Measurements from ENCODE around the gene ARPC5. TPM values are rescaled to one million over a fixed set of nuclear protein-coding genes. Genes with fewer than 3 reads are reported as not detected.

The ARPC5 gene
- total RNA-seq, 2 experiments from 2014 or later, result 233 to 235 TPM

DNA sequence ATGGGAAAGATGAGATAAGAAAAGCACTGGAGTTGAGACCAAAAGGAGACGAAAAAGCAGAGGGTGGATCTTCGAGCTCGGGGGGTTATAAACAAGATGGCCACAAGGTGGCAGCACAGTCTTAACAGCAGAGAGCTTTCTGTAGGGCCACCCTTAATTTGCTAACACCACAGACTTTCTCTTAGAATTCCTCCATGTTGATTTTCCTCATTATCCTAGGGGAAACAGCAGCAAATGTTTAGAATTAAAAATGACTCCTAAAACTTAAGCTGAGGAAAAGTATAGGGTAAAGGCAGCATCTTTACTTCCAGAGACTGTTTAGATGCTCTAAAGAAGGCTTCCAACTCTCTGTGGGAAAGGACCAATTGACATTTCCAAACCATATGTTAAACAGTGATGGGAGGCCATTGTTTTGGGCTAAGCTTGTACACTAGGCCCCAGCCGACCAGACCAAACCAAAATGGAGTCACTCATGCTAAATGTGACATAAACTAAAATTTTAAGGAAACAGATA is 20.0 kb upstream of the ARPC5 start:
- Mint-ChIP-seq H3K4me1 (peaks cover 35% of the 10 kb centered on the region), H3K27ac (no peak overlapping the region), H3K9me3 (no peaks in the 10 kb centered on the region), H3K4me3 (no peak overlapping the region), H3K27me3 (peaks cover 5% of the 10 kb centered on the region), H3K36me3 (ENCODE audit: low read depth) (no peaks in the 10 kb centered on the region)
- DNase-seq, result peak; percentile 70
- ChIA-PET CTCF (interaction anchor here (0.7 to 6.1 kb wide), 34 partner anchors 10 to 1392 kb away, joined by 3 to 122 read pairs (median 4); partner anchors contain the start of gene ARPC5), POLR2A (interaction anchor here (0.7 to 2.6 kb wide), 2 partner anchors 260 to 396 kb away, joined by 3 to 17 read pairs; partner anchors contain the start of gene TSEN15)

DNA sequence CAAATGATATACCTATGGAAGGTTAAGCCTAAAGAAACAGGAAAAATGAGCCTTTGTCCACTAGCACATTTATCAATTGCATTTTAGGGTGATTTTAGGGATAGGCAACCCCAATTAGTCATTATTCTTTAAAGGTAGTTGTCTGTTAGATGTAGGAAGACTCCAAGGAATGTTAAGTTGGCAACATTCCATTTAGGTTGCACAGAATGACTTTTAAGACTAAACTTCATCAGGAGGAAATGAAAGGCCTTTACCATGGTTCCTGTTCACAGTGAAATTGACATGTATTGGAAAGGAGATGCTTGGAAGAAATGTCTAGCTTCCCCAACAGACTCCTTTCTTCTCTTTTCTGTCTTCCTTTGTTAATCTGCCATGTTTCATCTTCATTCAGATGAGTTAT is 19.1 kb upstream of the ARPC5 start:
- Mint-ChIP-seq H3K9me3 (no peaks in the 10 kb centered on the region), H3K36me3 (ENCODE audit: low read depth) (no peaks in the 10 kb centered on the region), H3K27ac (no peak overlapping the region), H3K4me1 (peaks cover 35% of the 10 kb centered on the region), H3K4me3 (no peak overlapping the region), H3K27me3 (peaks cover 1% of the 10 kb centered on the region)
- CTCF ChIA-PET, result interaction anchor here (0.7 to 6.1 kb wide), 20 partner anchors 9 to 570 kb away, joined by 3 to 122 read pairs (median 4); no protein-coding TSS in a partner anchor
- POLR2A ChIA-PET, result interaction anchor here (0.7 to 2.6 kb wide), 2 partner anchors 261 to 397 kb away, joined by 3 to 17 read pairs; partner anchors contain the start of gene TSEN15
- DNase-seq, result no peak

DNA sequence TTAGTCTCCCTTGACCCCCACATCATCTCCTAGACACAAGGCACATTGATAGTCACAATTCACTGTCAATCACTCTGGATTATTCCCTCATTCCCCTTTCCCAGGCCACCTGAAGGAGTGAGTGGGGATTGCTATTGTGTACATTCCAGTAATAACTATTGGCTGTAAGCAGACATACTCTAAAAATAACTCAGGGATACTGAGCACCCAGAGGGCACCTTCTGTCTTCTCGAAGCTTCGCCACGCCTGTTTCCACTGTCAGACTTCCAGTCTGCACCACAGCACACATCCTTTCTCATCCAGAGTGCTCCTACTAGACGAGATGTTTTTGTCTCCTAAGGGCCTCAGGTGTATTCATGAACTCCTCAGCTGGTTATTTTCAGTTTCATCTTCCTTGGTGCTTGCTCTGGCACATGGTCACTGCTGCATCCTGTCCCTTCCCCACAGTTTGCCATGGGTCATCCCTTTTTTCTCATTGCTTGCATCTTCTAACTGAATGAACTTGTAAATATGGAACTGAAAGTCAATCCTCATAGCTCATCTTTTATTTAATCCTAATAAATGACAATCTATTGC is 18.4 kb upstream of the ARPC5 start:
- POLR2A ChIA-PET, result interaction anchor here (2.6 kb wide), 1 partner anchor 262 kb away, joined by 17 read pairs; no protein-coding TSS in a partner anchor

DNA sequence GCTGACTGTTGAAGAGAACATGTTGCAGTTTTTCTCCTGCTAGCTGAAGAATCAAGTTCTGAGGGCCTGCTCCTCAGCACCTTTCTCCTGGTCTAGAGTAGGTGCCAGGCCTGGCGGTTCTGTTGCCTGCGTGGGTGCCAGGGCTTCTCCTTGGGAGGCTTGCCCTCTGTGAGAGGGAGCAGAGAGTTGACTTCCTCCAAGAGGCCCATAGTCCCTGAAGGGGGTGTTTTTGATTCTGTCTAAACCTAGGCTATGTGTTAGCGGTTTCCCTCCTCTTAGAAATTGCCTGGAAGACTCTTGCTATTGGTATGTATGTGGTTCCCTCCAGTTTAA is 17.8 kb upstream of the ARPC5 start:
- H3K4me3 Mint-ChIP-seq, result no peak overlapping the region

More for the DNA sequence above, 18.4 kb upstream of the ARPC5 start:
- no peaks in the 10 kb centered on the region for H3K27me3 Mint-ChIP-seq
- no peaks in the 10 kb centered on the region for H3K36me3 Mint-ChIP-seq (ENCODE audit: low read depth)
- H3K27ac Mint-ChIP-seq, result peak overlapping the region; percentile 18
- peaks cover 35% of the 10 kb centered on the region for H3K4me1 Mint-ChIP-seq
- CTCF ChIA-PET, result interaction anchor here (0.6 to 6.1 kb wide), 7 partner anchors 12 to 569 kb away, joined by 3 to 122 read pairs (median 8); no protein-coding TSS in a partner anchor
- H3K4me3 Mint-ChIP-seq, result no peak overlapping the region
- DNase-seq, result no peak
- no peaks in the 10 kb centered on the region for H3K9me3 Mint-ChIP-seq

DNA sequence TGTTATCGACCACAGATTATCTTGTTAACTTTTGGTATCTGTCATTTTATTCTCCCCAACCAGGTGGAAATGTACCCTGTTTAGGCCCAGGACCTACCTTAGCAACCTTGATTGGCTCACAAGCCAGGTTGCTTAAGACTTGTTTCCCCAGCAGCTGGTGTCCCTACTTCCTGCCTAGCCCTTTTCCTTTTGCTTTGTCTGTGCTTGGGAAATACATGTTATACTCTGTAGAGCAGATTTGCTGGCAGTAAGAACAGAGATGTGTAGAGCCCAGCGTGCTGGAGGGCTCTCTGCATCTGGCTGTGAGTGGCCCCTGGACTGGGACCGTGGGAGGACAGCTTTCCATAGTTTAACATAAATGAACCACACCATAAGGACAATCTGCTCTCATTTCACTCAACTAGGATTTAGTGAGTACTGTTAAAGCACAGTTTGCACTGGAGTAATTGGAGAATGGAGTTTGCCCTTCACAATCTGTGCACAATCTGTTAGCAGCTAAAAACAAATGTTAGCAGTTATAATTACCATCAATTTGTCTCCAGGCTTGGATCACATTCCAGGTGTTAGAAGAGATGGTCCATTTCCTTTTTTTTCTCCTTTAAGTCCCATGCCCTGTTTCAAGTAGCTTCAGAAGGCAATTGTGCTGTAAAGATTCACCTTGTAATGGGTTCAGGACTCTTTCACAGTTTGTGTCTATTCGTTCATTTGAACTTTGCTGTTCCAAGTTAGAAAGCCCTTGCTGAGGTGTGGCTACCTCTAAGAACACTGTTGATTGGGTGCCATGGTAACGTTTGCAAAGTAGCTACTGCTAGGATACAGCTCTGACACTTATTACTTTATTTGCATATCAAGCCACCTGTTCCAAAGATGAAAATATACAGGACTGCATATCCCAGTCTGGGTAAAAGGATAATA is 17.2 kb upstream of the ARPC5 start, which contains the start of gene APOBEC4:
Gene APOBEC4, minus strand, starts transcription at position 770 of the 915 bp plus-strand sequence. CDS start 4,535 bp downstream, outside the sequence.
- H3K4me3 Mint-ChIP-seq, result no peak within 1 kb of the TSS
- POLR2A ChIA-PET, result interaction anchor here (0.6 to 2.6 kb wide), 5 partner anchors 19 to 399 kb away, joined by 3 to 9 read pairs (median 5); partner anchors contain the start of gene TSEN15

More for the DNA sequence above, 17.8 kb upstream of the ARPC5 start:
- DNase-seq, result no peak
- no peaks in the 10 kb centered on the region for H3K27me3 Mint-ChIP-seq
- ChIA-PET CTCF (interaction anchor here (1.5 to 6.1 kb wide), 4 partner anchors 20 to 569 kb away, joined by 6 to 122 read pairs (median 40); no protein-coding TSS in a partner anchor), POLR2A (interaction anchor here (0.6 to 2.6 kb wide), 3 partner anchors 19 to 398 kb away, joined by 5 to 9 read pairs (median 5); partner anchors contain the start of gene TSEN15)
- H3K9me3 Mint-ChIP-seq, result no peaks in the 10 kb centered on the region
- H3K36me3 Mint-ChIP-seq (ENCODE audit: low read depth), result no peaks in the 10 kb centered on the region
- H3K4me1 Mint-ChIP-seq, result peaks cover 35% of the 10 kb centered on the region
- H3K27ac Mint-ChIP-seq, result no peak overlapping the region

GRCh38 chr1:183652107-183652506 is 16.5 kb upstream of the ARPC5 start:
- Mint-ChIP-seq H3K27ac (peak overlapping the region; percentile 64), H3K4me1 (peaks cover 35% of the 10 kb centered on the region), H3K4me3 (no peak overlapping the region), H3K9me3 (no peaks in the 10 kb centered on the region), H3K36me3 (ENCODE audit: low read depth) (no peaks in the 10 kb centered on the region), H3K27me3 (no peaks in the 10 kb centered on the region)
- no peak for DNase-seq
- CTCF ChIA-PET, result interaction anchor here (1.1 to 6.1 kb wide), 4 partner anchors 18 to 263 kb away, joined by 5 to 122 read pairs (median 38); no protein-coding TSS in a partner anchor
- POLR2A ChIA-PET, result interaction anchor here (0.9 to 2.6 kb wide), 4 partner anchors 18 to 399 kb away, joined by 3 to 9 read pairs (median 4); partner anchors contain the start of gene TSEN15

More for the DNA sequence above, 17.2 kb upstream of the ARPC5 start, which contains the start of gene APOBEC4:
- CTCF ChIA-PET, result interaction anchor here (1.5 to 6.1 kb wide), 3 partner anchors 19 to 263 kb away, joined by 6 to 122 read pairs (median 71); no protein-coding TSS in a partner anchor
- H3K4me1 Mint-ChIP-seq, result peaks cover 35% of the 10 kb centered on the region
- no peaks in the 10 kb centered on the region for H3K36me3 Mint-ChIP-seq (ENCODE audit: low read depth)
- peak within 1 kb of the TSS; percentile 64 for H3K27ac Mint-ChIP-seq
- no peaks in the 10 kb centered on the region for H3K9me3 Mint-ChIP-seq
- H3K27me3 Mint-ChIP-seq, result no peaks in the 10 kb centered on the region
- DNase-seq, result no peak

- Mint-ChIP-seq H3K27ac (peak overlapping the region; percentile 64), H3K36me3 (ENCODE audit: low read depth) (no peaks in the 10 kb centered on the region), H3K27me3 (no peaks in the 10 kb centered on the region), H3K9me3 (no peaks in the 10 kb centered on the region), H3K4me1 (peaks cover 35% of the 10 kb centered on the region), H3K4me3 (no peak overlapping the region)
- POLR2A ChIA-PET, result interaction anchor here (0.9 to 2.6 kb wide), 4 partner anchors 18 to 400 kb away, joined by 3 to 9 read pairs (median 4); partner anchors contain the start of gene TSEN15
- DNase-seq, result no peak
- CTCF ChIA-PET, result interaction anchor here (1.1 to 6.1 kb wide), 2 partner anchors 17 to 33 kb away, joined by 5 to 71 read pairs; no protein-coding TSS in a partner anchor
These were observed 16.0 kb upstream of the ARPC5 start for GRCh38 chr1:183651612-183652011.

GRCh38 chr1:183648042-183648441 is 12.5 kb upstream of the ARPC5 start:
- DNase-seq, result no peak
- POLR2A ChIA-PET, result no interaction called here
- H3K27me3 Mint-ChIP-seq, result no peaks in the 10 kb centered on the region
- no peaks in the 10 kb centered on the region for H3K9me3 Mint-ChIP-seq
- CTCF ChIA-PET, result interaction anchor here (1.7 kb wide), 1 partner anchor 268 kb away, joined by 5 read pairs; no protein-coding TSS in a partner anchor
- no peaks in the 10 kb centered on the region for H3K36me3 Mint-ChIP-seq (ENCODE audit: low read depth)
- no peak overlapping the region for H3K4me3 Mint-ChIP-seq
- no peak overlapping the region for H3K27ac Mint-ChIP-seq
- H3K4me1 Mint-ChIP-seq, result peaks cover 21% of the 10 kb centered on the region

DNA sequence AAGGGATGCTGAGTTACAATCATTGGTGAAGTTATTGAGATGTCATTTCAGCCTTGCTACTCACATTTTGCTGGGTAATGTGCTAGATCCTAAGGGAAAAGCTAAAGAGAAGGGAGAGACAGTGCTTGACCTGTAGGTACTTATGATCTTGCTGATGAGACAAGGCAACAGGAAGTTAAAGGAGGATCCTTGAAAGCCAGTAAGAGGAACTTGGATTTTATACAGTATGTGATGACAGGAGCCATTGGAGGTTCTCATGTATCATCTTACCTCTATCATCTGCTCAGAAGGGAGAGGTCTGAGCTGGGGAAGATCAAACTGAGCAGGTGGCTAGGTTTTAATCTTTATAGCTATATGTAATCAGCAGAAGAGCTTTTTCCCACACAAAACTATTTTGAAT is 11.2 kb upstream of the ARPC5 start:
- no peak for DNase-seq
- no peak overlapping the region for H3K27ac Mint-ChIP-seq
- ChIA-PET CTCF (interaction anchor here (1.2 to 3.9 kb wide), 4 partner anchors 9 to 269 kb away, joined by 4 to 31 read pairs (median 5); no protein-coding TSS in a partner anchor), POLR2A (no interaction called here)
- no peaks in the 10 kb centered on the region for H3K36me3 Mint-ChIP-seq (ENCODE audit: low read depth)
- no peaks in the 10 kb centered on the region for H3K9me3 Mint-ChIP-seq
- H3K4me1 Mint-ChIP-seq, result peaks cover 9% of the 10 kb centered on the region
- no peaks in the 10 kb centered on the region for H3K27me3 Mint-ChIP-seq
- no peak overlapping the region for H3K4me3 Mint-ChIP-seq

GRCh38 chr1:183645531-183645930 is 9.9 kb upstream of the ARPC5 start:
- POLR2A ChIA-PET, result interaction anchor here (1.8 to 2.3 kb wide), 2 partner anchors 10 to 11 kb away, joined by 5 to 6 read pairs; no protein-coding TSS in a partner anchor

GRCh38 chr1:183642166-183642565 is 6.6 kb upstream of the ARPC5 start:
- ChIA-PET CTCF (no interaction called here), POLR2A (no interaction called here)
- Mint-ChIP-seq H3K9me3 (no peaks in the 10 kb centered on the region), H3K27me3 (peaks cover 11% of the 10 kb centered on the region), H3K4me1 (peaks cover 1% of the 10 kb centered on the region), H3K27ac (no peak overlapping the region), H3K4me3 (no peak overlapping the region), H3K36me3 (ENCODE audit: low read depth) (no peaks in the 10 kb centered on the region)
- no peak for DNase-seq

More at GRCh38 chr1:183645531-183645930, 9.9 kb upstream of the ARPC5 start:
- no peaks in the 10 kb centered on the region for H3K36me3 Mint-ChIP-seq (ENCODE audit: low read depth)
- no peak overlapping the region for H3K4me3 Mint-ChIP-seq
- H3K4me1 Mint-ChIP-seq, result no peaks in the 10 kb centered on the region
- H3K9me3 Mint-ChIP-seq, result no peaks in the 10 kb centered on the region
- DNase-seq, result no peak
- H3K27ac Mint-ChIP-seq, result no peak overlapping the region
- H3K27me3 Mint-ChIP-seq, result no peaks in the 10 kb centered on the region
- CTCF ChIA-PET, result interaction anchor here (1.8 to 3.9 kb wide), 2 partner anchors 10 to 39 kb away, joined by 6 to 31 read pairs; no protein-coding TSS in a partner anchor

DNA sequence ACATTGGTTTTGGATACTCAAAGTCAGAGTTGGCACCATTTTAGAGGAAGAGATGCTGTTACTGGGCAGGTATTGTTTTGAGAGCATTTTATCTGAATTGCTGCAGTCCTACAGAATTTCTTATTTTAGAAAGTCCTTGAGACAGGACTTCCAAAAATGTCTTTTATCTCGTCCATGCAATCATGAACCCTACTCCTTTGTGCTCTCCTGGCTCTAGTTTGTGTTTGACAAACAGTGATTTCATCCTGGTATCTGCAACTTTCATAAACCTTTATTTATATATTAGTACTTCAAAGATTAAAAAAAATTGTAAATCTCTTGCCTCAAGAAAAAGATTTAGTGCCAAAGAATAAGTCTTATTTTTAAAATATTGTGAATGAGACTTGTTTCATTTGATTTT is 4.6 kb upstream of the ARPC5 start:
- no peak for DNase-seq
- H3K27ac Mint-ChIP-seq, result no peak overlapping the region
- peaks cover 20% of the 10 kb centered on the region for H3K27me3 Mint-ChIP-seq
- H3K4me3 Mint-ChIP-seq, result no peak overlapping the region
- H3K36me3 Mint-ChIP-seq (ENCODE audit: low read depth), result peaks cover 7% of the 10 kb centered on the region
- H3K9me3 Mint-ChIP-seq, result no peaks in the 10 kb centered on the region
- CTCF ChIA-PET, result no interaction called here
- POLR2A ChIA-PET, result no interaction called here
- peaks cover 15% of the 10 kb centered on the region for H3K4me1 Mint-ChIP-seq

All from activated CD4-positive, alpha-beta memory T cell treated with anti-CD3 and anti-CD28 coated beads, Interleukin-2, amount 10 ng/mL, durations not matched to agents 7 days and 5 days (primary cell).